Neural cell (in vitro differentiated cells): ENCODE measurements around the gene KRT82.

Experiments
- EZH2 ChIP-seq: fragments of 200-600, 300-800 bp; shearing (Covaris generic), sonication (generic); IDR thresholded peaks from 2 replicates; pipeline ENCODE4 v1.6.1; 2014; ENCODE audit warnings: antibody characterized with exemption, low read length, borderline replicate concordance, mild to moderate bottlenecking; ENCODE audit not compliant: insufficient read depth, poor library complexity, severe bottlenecking
- MXI1 ChIP-seq: fragments of 450-650 bp; conservative IDR thresholded peaks from 2 replicates; pipeline ENCODE4 v1.6.1; 2014; ENCODE audit warnings: antibody characterized with exemption, mild to moderate bottlenecking; ENCODE audit not compliant: poor library complexity, severe bottlenecking
- POLR2AphosphoS5 ChIP-seq: IDR thresholded peaks from 2 replicates; pipeline ENCODE4 v1.6.1; 2012
- RAD21 ChIP-seq: fragments of 450-650 bp; conservative IDR thresholded peaks from 2 replicates; pipeline ENCODE4 v1.6.1; 2014; ENCODE audit warnings: antibody characterized with exemption, mild to moderate bottlenecking, moderate library complexity
- SMC3 ChIP-seq: fragments of 450-650 bp; conservative IDR thresholded peaks from 2 replicates; pipeline ENCODE4 v1.6.1; 2014; ENCODE audit warnings: antibody characterized with exemption, mild to moderate bottlenecking, moderate library complexity; ENCODE audit not compliant: poor library complexity
- TAF1 ChIP-seq: IDR thresholded peaks from 2 replicates; pipeline ENCODE4 v1.6.1; 2012; ENCODE audit warnings: low read depth
- TF ChIP-seq, protein P1 (sequence below): fragments of 450-650 bp; IDR thresholded peaks from 2 replicates; pipeline ENCODE4 v1.5.1; 2014; ENCODE audit warnings: antibody characterized with exemption, mild to moderate bottlenecking, moderate library complexity; ENCODE audit not compliant: poor library complexity, severe bottlenecking

DNA sequence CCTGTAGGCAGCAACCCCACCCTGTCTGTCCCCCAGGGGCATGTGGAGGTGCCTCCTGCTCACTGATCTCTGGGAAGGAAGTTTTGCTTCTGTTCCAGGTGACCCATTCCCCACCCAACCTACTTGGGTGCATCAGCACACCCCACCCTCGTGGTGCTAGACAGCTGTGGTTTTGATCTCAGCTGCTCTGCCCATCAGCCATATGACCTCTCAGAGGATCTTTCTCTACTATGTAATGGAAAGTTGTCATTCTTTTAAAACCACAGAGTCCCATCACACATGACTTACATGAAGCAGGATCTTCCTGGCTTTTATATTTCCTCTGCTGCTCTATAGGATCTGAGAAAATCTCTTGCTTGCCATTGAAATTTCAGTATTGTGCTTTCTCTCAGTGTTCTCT lies 13.5 kb upstream of the KRT82 start:
- TF ChIP-seq TAF1 (no peak), SMC3 (no peak), RAD21 (no peak), POLR2AphosphoS5 (no peak), EZH2 (no peak), MXI1 (no peak)
- TF ChIP-seq, protein P1, sequence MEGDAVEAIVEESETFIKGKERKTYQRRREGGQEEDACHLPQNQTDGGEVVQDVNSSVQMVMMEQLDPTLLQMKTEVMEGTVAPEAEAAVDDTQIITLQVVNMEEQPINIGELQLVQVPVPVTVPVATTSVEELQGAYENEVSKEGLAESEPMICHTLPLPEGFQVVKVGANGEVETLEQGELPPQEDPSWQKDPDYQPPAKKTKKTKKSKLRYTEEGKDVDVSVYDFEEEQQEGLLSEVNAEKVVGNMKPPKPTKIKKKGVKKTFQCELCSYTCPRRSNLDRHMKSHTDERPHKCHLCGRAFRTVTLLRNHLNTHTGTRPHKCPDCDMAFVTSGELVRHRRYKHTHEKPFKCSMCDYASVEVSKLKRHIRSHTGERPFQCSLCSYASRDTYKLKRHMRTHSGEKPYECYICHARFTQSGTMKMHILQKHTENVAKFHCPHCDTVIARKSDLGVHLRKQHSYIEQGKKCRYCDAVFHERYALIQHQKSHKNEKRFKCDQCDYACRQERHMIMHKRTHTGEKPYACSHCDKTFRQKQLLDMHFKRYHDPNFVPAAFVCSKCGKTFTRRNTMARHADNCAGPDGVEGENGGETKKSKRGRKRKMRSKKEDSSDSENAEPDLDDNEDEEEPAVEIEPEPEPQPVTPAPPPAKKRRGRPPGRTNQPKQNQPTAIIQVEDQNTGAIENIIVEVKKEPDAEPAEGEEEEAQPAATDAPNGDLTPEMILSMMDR, result no peak
